ENCODE data around the gene ANKRD44.

The ANKRD44 gene

DNA sequence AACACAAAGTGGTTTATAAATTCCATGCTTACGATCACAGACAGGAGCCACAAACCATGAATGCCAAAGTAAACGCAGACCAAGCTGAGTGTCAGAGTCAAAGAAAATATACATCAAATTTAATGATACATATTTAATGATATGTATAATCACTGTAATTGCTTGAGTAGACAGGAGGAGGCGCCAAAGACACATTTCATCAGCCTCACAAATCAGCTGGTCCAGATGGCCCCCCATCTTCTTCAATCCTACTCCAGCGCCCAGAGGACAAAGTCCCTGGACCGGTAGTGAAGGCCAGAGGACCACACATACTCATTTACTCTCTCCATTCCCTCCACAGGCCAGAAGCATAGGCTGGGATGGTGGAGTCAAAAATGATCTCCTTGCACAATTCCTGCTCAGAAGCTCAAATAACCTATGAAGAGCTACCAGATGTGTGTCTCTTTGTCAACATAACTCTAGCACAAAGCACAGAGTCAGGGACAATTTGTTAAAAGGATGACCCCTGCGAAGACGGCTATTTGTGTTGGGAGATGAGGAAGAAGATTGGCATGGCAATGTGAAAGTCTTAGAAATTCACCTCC is 234.7 kb downstream of the ANKRD44 start:
- no peak for DNase-seq (ENCODE audit: low spot score)

DNA sequence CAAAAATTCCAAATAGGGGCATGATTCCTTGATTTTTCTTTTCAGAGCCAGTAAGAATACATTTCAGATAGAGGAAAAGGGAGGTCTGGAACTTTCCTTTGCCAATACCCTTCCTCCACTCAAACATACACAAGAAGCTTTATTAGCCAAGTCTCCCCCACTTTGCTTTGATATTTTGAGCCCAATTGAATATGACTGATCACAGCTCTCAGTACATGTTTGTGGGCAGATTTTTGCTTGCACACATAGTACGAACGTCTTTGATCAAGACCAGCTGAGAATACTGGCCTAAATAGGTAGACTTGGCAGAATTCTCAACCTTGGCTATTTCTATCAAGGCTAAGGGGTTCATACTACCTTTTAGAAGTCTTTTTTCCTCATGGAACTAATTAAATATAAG is 235.3 kb downstream of the ANKRD44 start:
- no peak for DNase-seq (ENCODE audit: low spot score)

DNA sequence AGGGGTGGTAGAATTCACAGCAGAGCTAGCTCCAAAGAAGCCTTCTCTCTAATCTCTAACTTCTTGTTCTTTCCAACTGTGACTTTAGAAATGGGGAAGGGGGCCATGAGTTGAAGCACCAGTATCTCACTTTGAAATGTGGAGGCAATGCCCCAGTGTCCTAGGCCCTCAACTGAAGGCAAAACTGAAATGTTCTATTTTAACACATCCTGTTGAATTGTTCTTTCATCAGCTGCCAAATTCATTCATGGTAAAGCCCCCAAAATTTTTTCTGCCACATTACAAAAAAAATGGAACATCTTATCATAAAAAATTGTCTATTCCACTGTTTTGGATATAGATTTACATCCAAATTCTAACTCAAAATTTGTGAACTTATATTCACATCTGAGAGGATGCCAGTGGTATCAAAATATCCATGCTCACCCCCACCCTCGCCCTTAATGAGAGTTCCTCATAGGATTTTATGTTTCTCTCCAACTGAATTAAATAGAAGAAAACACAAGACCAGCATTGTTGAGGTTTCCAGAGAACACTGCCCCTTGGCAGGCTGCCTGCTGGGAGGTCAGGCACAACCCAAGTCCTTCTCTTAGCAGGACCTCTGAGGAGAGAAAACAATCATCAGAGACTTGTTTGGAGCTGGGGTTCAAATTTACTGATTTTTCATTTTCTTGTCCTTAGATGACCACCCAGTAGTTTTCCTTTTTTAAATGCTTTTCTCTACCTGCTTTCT is 236.7 kb downstream of the ANKRD44 start:
- DNase-seq (ENCODE audit: low spot score): no peak

DNA sequence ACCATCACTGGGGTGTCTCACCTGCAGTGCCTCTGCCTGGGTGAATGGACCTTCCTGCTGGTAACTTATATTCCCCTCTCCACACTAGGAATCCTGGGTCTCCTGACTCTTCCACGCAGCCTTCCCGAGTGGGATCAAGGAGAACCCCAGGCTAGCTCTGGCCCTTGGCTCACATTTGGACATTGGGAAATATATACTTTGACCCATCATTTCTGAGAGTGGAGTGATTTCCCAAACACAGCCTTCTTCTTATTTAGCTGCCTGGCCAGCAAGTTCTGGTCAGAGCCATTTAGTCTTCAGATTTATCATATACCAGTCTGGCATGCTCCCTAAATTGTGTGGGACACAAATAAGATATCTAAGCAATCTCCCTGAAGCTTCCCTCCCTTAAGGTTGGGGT is 237.3 kb downstream of the ANKRD44 start:
- DNase-seq (ENCODE audit: low spot score): no peak

DNA sequence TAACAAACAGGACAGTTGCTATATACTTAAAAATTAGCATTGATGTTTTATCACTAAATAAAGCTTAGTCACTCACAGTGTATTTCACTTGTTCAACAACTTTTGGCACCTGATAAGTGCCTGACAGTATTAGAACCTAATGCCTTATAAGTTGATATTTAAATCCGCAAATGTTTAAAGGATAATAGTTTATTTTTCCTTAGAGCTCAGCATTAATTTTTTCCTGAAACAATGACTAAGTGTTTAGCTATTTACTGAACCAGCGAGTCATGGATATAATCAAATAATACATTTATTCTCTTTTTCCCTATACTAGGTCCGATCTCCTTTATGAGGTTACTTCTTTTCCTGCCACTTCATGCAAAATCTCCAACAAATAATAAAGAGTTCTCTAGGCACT is 238.0 kb downstream of the ANKRD44 start:
- no peak for DNase-seq (ENCODE audit: low spot score)

DNA sequence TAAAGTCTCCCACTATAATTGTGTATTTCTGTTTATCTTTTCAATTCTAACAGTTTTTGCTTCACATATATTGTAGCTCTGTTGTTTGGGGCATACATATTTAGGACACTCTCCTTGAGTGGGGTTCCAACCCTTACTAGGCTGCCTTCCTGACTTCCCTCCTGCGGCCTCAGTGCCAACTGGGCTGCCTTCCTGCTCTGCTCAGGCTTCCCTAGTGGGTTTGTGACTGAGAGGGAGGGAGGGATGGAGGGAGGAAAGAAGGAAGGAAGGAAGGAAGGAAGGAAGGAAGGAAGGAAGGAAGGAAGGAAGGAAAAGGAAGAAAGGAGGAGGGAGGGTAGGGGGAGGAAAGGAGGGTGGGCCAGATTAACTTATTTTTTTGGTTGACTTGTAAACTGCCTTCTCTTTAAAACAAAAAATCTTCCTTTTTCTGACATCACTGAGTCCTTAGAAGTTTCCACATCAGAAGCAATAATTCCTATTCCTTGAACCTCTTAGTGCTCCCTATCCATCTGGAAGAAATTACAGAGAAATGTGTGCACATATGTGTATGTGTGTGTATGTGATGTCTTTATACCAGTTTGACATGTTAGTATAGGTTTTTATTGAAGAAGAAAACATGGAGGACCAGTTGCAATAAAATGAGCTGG is 238.7 kb downstream of the ANKRD44 start:
- no peak for DNase-seq (ENCODE audit: low spot score)

DNA sequence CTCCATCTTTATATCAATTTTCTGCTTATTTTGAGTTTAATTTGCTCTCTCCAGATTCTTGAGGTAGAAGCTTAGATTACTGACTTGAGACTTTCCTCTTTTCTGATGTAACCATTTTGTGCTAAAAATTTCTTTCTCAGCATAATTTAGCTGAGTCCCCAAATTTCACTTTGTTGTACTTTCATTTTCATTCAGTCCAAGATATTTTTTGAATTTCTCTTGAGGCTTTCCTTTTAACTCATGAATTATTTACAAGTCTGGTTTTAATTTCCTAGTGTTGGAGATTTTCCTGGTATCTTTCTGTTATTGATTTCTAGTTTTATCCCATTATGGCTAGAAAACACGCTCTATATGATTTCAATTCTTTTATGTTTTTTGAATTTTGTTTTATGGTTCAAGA is 239.4 kb downstream of the ANKRD44 start:
- no peak for DNase-seq (ENCODE audit: low spot score)

DNA sequence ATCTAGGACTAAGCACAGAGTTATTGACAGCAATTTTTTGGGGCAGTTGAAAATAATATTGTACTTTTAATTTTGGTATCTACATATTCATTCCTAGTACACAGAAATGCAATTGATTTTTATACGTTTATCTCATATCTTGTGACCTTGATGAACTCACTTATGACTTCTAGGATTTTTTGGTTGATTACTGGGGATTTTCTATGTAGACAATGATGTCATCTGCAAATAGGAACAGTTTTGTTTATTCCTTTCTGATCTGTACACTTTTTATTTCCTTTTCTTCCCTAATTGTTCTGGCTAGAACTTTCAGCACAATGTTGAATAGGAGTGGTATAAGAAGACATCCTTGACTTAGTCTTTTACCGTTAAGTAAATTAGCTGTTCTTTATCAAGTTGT is 240.6 kb downstream of the ANKRD44 start:
- no peak for DNase-seq (ENCODE audit: low spot score)

DNA sequence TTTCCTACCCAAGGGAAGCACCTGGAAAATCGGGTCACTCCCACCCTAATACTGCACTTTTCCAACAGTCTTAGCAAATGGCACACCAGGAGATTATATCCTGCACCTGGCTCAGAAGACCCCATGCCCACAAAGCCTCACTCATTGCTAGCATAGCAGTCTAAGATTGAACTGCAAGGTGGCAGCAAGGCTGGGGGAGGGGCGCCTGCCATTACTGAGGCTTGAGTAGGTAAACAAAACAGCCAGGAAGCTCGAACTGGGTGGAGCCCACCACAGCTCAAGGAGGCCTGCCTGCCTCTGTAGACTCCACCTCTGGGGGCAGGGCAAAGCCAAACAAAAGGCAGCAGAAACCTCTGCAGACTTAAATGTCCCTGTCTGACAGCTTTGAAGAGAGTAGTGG is 248.0 kb downstream of the ANKRD44 start:
- DNase-seq (ENCODE audit: low spot score): peak; percentile 34

DNA sequence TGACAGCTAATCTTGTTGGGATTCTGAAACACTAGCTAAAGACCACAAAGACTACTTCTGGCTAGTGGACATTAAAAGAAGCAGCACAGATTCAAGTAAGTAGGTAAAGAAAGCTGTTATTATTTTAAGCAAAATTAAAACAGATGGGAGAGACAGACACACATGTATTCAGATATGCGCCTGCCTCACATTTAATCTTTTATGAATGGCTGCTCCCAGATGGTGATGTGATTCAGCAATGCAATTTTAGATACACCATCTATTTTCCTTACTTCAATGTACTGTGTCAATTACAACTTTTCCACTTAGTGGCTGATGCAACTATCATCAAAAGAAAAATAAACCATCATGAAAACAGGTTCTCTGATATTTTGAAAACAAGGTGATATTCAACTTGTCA is 251.1 kb downstream of the ANKRD44 start:
- DNase-seq (ENCODE audit: low spot score): no peak

DNA sequence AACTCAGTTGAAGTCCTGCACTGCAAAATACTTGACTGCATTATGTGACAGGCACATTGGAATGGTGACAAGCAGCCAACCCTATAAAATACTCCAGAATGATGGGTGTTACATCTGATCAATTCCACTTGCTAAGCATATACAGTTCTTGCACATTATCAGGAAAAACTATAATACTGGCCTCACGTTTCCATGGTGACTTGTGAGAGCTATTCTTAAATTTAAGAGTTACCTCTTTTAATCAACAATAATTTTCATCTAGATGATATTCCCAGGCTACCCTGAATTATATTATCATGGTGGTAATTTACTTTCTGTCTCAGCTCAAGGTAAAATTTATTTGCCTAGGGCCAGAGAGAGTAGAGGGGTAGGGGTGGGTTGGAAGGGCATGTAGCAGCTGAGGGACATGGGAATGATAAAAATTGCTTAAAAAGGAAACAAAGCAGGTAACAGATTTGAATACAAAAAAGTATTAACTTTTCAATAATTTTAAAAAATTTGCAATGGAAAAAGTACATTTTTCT is 251.7 kb downstream of the ANKRD44 start:
- DNase-seq (ENCODE audit: low spot score): no peak

DNA sequence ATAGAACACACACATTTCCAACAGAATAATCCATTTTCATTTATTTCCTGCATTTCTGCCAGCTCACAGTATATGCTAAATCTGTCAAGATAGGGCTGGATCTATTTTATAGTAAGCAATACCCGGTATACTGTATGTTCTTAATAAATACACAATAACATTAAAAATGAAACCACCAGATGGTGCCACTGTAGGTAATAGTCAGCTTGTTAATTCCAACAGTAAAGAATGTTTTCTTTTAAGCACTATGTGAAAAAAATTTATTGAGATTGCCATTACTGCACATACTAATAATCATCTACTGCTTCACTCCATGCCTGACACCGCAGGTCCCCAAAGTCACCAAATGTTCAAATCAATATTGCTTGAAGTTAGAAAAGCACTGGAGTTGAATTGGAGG is 252.6 kb downstream of the ANKRD44 start:
- no peak for DNase-seq (ENCODE audit: low spot score)

DNA sequence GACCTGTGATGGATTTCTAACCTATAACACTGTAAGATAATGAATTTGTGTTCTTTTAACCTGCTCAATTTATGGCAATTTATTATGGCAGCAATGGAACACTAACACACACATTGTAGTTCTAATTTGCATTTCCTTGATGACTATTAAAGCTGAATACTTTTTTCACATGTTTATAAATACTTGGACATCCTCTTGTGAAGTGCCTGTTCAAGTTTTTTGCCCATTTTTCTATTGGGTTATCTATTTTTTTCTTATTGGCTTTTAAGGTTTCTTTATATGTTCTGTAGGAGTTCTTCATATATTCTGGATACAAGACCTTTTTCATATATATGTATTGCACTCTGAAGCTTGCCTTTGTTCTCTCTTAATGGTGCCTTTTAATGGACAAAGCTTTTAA is 255.5 kb downstream of the ANKRD44 start:
- DNase-seq (ENCODE audit: low spot score): no peak

DNA sequence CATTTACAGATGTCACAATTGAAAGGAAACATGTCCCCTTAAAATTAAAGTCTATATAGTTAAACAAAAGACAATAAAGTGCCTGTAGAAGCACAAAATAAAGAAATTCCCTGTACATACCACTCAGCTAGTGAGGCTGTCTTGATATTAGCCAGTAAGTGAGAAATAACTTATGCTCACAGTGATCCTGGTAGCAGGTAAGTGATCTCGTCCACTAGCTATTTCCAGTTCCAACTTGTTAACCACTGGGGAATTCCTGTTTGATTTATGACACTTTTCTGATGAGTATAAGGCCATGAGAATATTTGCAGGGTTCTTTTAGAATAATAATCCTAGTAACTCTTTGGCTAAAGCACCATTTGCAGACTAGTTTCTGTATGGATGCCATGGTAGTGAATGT is 256.1 kb downstream of the ANKRD44 start:
- DNase-seq (ENCODE audit: low spot score): no peak

DNA sequence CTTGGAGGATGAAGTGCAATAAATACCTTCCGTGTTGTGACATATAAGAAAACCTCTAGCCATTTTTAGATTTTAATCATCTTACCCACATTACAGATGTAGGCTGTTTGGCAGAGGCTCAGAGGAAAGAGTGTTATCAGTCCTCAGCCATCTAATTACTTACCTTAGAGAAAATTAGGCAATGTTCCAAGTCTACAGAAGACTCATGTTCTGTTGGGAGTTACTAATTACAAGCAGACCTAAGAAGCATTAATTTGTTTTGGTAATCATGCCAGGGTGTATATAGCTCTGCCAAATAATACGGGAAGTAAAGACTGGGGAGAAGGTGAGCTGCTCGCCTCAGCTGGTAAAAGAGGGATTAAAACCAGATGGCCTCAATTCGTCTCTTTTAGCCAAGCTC is 258.2 kb downstream of the ANKRD44 start:
- DNase-seq (ENCODE audit: low spot score): peak; percentile 15

DNA sequence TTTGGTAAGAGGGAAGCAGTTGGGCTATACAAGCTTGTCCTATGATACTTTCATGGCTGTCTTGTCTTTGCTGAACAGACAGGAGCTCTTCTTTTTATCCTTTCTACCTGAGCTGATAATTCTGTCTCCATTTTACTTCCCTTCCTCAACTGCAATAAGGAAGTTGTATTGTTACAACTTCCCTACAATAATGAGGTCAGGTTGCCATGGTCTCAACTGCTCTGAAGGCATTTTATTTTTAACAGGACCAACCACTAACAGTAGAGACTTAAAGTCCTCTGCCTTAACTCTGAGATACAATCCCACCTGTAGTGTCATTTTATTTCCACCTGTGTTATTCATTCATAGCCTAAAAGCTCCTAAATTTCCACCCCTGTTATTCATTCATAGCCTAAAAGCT is 265.5 kb downstream of the ANKRD44 start:
- DNase-seq (ENCODE audit: low spot score): no peak

DNA sequence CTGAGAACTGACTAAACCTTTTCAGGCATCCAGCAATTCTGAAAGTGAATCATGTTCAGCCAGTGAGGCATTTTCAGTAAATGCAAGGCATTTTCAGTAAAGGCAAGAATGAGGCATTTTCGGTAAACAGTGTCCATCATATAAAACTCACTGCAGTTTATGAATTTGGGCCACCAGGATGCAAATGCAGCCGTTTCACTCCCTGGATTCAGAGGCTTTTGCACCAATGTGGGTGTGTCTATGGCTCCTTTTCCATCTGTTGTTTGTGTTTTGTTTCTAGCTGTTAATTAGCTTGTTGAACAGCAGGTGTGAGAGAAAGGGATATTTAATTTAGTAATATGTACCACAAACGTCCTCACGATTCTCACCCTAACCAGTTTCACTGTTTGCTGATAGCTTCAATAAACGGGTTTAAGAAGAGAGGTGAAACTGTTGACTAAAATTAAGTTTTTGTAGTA is 267.8 kb downstream of the ANKRD44 start:
- DNase-seq (ENCODE audit: low spot score): no peak

DNA sequence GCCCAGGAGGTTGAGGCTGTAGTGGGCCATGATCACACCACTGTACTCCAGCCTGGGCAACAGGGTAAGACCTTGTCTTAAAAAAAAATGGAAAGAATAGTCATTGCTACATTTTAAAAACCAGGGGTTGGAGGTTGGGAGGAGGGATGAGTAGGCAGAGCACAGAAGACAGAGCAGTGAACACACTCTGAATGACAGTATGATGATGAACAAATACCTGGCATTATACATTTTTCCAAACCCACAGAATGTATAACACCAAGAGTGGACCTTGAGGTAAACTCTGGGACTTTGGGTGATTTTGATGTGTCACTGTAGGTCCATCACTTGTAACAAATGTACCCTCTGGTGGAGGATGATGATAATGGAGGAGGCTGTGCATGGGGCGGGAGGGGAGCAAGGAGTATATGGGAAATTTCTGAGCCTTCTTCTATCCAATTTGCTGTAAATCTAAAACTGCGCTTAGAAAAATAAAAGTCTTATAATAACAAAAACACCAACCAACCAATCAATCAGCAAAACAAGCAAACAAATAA is 272.6 kb downstream of the ANKRD44 start:
- DNase-seq (ENCODE audit: low spot score): no peak

DNA sequence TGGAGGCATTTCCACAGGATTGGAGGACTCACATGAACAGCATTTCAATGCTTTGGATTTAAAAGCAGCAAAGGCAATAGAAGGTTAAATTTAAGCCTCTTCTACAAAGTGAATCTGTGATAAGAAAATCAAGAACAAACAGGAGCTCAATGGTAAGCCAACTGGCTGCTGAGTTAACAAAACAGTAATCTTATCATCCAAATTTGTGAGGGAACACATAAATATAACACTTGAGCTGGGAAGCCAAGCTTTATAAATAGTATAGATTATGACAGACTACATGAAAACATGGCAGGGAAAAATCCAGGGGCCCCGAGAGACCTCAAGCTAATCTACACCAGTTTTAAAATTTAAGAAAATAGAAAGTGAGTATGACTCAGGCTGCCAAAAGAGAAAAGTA is 275.6 kb downstream of the ANKRD44 start:
- no peak for DNase-seq (ENCODE audit: low spot score)

DNA sequence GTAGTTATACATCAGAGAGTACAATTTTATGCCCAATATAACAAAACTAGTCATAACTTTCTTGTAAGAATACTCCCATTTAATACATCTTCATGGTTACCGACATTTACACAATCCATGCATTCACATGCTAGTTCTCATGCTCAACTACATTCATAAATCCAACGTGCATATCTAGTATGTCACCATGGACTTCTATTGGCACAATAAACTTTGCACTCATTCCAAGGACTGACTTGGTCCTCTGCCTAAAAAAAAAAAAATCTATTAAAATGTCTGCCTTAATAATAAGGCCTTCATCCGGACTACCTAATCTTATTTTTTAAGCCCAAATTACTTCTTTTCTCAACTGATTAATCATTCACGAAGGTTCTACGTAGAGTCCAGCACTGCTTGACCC is 276.3 kb downstream of the ANKRD44 start:
- DNase-seq (ENCODE audit: low spot score): no peak

DNA sequence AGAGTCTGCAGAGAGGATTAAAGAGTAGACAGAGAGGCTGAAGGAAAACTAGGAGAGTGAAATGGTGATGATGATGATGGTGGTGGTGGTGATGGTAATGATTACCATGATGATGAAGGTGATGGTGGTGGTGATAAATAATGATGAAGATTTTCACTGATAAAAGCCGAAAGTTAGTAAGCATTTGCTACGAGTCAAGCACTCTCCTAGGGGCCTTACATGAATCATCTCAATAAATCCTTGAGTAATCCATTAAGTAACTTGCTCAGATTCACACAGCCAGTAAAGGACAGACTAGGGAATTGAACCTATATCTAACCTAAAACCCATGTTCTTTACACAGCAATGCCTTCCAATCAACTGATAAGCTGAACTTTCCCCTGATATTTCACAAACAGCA is 277.4 kb downstream of the ANKRD44 start:
- no peak for DNase-seq (ENCODE audit: low spot score)

DNA sequence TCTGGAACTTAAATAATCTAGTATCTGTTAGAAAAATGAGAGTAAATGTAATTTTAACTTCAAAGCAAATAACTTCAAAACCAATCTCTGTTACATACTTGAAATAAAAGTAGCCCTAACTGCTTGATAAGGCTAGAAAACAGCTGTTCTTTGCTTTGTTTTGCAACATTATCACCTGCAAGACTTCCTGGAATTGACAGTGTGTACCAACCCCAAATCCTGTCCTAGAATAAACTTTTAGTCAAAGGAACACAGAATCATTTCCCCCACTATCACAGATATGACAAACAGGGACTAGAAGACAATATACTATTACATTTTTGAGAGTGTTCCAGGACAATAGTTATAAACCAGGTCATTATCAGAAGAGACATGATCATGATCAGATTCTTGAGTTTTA is 278.8 kb downstream of the ANKRD44 start:
- no peak for DNase-seq (ENCODE audit: low spot score)

DNA sequence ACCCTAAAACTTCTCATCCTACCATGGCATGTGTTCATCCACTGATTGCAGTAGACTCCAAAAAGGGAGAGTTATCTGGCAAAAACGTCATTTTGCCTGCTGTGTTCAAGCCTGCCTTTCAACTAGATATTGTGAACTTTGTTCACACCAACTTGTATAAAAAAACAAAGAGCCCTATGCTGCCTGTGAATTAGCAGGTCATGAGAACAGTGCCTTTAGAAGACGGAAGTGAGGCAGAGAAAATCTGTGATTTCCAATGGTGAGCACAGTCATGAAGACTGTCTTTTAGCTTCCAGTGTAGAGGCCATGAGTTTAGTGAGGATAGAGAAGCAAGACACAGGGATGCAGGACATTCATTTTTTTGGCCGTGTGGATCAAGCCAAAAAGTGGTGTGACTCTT is 280.5 kb downstream of the ANKRD44 start:
- no peak for DNase-seq (ENCODE audit: low spot score)

Measured in CD4-positive, alpha-beta T cell treated with Interleukin-2 at 100 ng/mL for 4 hours (primary cell).